UCSD-AML1 (cell line): ENCODE results near the gene LYSMD3.

Source experiments
- DNase-seq: peaks from one replicate; lab custom pipeline; 2025; ENCODE audit not compliant: unreplicated experiment; lab: John Stamatoyannopoulos, UW

Gene LYSMD3

DNA sequence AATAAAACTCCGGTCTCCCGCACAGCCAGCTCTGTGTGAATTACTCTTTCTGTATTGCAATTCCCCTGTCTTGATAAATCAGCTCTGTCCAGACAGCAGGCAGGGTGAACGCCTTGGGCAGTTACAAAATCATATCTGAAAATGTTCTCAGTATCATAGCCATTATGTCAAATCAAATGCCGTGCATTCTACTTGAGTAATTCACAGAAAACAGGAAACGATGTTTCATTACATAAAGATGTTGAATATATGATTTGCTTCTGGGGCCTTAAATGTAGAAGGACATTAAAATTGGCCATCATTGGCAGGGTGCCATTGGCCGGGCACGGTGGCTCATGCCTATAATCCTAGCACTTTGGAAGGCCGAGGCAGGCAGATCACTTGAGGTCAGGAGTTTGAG is 46.2 kb downstream of the LYSMD3 start:
- no peak for DNase-seq

GRCh38 chr5:90480699-90481098 is 48.7 kb downstream of the LYSMD3 start:
- no peak for DNase-seq

DNA sequence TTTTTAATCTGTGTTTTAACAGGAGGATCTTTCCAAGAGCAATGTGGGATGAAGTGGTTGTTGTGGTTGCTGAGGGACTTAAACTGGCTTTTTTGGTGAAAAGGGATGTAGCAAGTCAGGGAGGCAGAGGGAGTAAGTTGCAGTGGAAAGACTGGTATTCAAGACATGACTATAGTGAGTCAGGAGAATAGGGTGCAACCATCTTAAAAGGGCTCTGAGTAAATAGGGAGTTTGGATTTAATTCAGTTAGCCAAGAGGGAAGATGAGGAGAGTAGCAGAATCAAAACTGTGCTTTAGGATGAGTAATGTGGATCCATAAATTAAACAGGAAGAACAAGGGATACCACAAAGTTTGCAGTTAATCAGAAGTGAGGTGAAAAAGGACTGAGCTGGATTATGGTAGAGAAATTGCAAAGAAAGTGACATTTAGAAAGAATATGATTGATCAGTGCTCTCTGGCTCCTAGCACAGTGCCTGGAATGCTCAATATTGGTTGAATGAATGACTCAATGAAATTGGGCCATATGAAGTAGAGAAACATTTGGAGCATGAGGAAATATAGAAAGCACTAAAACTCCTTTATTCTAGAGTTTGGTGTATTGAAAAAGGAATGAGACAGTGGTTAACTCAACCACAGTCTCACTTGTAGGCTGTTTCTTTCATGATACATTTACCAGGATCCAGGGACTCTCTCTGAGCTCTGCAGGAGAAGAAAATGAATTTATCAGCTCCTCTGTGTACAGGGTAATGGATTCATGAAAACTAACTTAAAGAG is 49.6 kb downstream of the LYSMD3 start:
- no peak for DNase-seq

DNA sequence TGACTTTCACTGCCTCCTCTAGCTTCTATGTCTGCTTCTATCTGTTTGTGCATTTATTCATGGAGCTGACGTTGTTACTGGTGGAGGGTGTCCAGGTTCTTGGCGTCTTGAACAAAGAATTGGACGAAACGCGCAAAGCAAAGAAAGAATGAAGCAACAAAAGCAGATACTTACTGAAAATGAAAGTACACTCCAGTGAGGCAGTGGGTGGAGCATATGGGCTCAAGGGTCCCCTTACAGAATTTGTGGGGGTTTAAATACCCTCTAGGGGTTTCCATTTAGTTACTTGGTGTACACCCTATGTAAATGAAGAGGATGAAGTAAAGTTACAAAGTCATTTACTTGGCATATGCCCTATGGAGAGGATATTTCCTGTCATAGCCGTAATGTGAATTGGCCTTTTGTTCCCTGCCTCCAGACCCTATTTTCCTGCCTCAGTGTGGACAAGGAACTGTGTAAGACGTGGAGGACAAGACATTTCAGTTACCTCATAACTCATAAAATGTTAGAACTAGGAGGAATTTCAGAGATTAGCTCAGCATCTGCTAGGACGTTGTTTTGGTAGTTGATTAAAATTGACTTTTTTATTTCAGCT is 51.7 kb downstream of the LYSMD3 start:
- no peak for DNase-seq

DNA sequence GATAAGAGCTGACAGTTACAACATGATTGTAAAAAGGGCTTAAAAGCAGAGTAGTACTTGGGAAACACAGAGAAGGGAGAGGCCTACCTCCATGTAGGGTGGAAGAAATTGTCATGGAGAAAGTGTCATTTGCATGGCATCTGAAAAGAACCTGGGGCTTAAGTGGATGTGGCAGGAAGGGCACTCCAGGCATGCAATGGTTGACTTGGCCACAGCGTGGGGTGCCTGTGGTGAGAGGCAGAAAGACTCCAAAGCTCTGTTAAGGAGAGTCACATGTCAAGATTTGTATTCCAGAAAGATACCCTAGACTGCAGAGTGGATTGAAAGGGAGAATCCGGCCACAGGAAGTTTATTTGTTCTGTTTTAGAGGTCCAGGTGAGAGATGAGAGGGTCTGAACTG is 52.3 kb downstream of the LYSMD3 start:
- DNase-seq, result peak; percentile 10

DNA sequence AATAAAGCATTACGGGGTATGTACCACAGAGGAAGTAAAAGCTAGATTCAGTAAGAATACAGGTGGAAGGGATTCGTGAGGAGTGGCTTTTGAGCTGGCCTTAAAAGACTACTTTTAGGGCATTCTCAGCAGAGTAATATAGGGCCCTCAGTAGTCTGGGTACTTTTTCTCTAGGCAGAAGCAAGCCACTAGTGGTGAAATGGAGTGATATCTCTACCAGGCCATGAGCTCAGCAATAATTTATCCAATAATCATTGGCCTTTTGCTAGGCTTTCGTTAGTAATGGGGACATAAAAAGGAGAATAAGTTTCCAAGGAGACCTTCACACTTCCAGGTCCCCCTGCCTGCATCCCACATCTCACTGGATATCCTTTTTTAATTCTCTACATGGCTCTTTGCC is 53.0 kb downstream of the LYSMD3 start:
- DNase-seq, result no peak

- DNase-seq, result no peak
Observed at GRCh38 chr5:90475436-90475980, 53.9 kb downstream of the LYSMD3 start.

DNA sequence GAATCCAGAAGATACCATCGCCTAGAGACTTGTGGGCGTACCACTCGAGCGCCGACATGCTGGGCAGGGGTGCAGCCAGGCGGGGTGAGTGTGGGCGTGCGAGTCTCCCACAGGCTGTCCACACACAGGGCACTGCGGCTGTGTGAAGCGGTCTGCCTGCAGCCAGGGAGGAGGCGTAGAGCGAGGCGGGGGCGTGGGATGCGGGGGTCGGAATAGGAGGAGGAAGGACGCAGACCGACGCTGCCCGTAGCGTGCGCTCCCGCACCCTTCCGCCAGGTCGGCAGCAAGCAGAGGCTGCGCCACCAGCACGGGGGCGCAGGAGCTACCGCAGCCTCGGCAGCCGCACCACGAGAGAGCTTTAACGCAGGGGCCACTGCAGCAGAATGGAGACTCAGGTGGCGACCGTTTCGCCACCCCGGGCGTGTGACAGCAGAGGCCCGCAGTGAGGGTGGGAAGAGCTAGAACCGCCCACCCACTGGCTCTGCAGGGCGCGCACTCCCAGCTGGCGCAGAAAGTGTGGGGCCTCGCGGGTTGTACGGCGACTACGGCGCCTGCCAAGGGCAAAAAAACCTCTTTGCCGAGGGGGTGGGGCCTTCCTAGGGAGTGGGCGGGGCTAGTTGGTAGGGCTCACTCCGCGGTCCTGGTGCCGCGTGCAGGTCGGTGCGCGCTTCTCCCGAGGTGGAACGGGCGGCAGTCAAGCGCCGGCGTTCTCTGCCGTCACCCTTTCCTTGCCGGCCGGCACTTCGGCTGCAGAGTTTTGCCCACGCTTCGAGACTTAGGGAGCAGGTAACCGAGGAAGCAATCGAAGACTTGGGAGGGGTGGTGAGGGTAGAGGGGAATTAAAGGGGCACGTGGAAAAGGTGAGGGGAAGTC is 54.9 kb downstream of the LYSMD3 start, which contains the start of the genes MBLAC2 and POLR3G:
Gene MBLAC2, minus strand, starts transcription at position 537 of the 873 bp plus-strand sequence. Its CDS starts 479 bp downstream, at position 58.
Gene POLR3G, plus strand, starts transcription at position 630 of the 873 bp plus-strand sequence. CDS start 10,704 bp downstream, outside the sequence.
- DNase-seq, result peak; percentile 92

DNA sequence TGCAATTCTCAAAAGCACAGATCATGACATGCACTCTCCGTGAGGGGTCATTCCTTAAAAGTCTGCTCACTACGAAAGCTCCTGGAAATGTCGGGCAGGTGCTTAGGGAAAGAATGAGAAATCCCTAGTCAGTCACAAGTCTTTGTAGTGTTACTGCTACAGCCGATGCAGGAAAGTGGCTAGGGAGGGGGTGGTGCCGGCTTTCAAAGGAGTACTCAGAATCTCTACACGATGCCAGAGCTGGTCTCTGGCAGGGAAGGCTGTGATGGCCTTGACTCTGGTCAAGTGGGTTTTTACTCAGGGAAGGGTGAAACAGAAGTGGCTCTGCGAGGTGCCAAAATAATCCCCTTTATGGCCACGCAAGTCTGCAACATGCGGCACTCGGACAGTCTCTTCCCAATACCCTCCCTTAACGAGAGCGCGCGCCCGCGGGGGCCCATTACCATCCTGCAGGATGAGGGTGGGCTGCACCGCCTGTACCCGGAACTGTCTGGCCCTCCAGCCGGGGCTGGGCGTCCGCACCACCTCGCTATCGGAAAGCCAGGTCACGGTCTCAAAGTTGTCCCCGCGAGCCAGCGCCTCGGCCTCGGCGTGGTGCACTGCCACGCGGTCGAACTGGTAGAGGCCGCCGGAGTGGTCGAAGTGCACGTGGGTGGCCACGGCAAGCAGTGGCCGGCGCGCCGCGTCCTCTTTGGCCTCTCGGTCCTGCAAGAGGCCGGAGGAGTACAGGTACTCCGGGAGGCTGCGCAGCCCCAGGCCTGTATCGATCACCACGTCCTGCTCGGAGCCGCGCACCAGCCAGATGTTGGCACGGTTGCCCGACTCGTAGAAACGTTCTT is 55.8 kb downstream of the LYSMD3 start:
- peak; percentile 69 for DNase-seq

GRCh38 chr5:90472783-90473395 is 56.5 kb downstream of the LYSMD3 start:
- no peak for DNase-seq
